GM19240 (cell line): ENCODE measurements around the gene CD59.
"Not testable (repeated sequence)": the region's sequence is repeated elsewhere in the genome, so short reads cannot be mapped to it uniquely, and the experiment has no call there.

Experiments
- DNase-seq: peaks from one replicate; pipeline ENCODE4 v3.0.0; 2011; ENCODE audit warnings: low spot score; ENCODE audit not compliant: insufficient read length

CD59 gene

GRCh38 chr11:33713856-33714398, 22.3 kb downstream of the CD59 start:
- DNase-seq: no peak

- DNase-seq: no peak
Measured at GRCh38 chr11:33713151-33713855, 22.9 kb downstream of the CD59 start.

DNA sequence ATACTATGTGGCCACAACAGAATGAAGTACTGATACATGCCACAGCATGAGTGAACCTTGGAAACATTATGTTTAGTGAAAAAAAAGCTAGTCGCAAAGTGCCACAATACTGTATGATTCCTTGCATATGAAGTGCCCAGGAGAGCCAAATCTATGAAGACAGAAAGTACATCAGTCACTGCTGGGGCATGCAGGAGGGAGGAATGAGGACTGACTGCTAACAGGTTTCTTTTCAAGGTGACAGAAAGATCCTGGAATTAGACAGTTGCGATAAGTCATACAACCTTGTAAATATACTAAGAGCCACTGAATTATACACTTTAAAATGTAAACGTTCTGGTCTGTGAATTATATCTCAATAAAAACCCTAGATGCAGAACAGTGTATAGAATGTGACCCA, 23.8 kb downstream of the CD59 start:
- no peak for DNase-seq

DNA sequence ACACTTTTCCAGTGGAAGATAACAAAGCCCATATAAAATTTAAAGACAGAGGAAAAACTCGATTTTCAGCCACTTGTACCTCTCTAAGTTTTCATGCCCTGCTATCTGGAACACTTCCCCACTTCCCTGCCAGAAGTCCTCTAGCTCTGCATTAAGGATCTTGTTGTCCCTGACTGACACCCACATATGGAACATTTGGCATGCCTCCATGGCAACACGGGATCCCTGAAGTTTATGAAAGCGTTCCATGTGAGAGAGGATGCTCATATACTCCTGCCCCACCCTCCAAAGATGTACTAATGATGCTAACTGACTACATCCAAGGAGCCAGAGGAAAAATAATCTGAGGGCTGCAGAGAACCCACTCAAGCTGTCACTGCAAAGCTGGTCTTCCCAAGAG, 26.8 kb downstream of the CD59 start:
- no peak for DNase-seq

DNA sequence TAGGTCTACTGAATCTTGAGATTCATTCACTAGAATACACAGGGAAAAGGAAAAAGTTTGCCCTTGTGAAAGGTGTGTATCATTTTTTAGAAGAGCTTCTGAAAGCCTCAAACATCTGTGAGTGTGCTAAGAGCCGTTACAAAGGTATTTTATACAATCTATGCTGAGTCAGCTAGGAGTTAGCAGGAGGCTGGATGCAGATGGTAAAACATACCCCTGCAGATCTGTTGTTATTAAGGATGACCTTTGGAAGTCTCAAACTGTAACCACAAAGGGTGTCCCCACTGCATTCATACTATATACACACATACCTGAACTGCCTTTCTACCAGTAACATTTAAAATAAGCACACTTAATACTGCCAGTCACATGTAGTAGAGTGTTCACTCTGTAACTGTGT, 27.2 kb downstream of the CD59 start:
- DNase-seq: no peak

DNA sequence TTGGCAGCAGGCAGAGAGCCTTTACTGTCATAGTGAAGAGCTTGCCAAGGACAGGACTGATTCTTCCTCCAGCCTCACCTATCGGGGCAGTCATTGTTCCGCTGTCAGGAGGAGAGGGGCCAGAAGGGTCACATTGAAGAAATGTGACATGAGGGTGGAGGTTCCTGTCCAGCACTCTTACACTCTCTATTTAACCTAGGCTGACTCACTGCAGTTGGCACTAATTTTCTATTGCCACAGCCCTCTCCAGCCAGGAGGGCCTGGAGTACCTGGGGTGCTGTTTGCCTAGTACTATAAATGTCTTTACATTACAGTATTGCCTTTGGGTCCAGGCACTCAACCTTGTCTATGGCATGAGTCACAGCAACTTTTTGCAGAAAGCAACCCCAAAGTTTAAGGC, 28.4 kb downstream of the CD59 start:
- not testable (repeated sequence) for DNase-seq

GRCh38 chr11:33706966-33707365, 29.3 kb downstream of the CD59 start:
- DNase-seq: no peak

DNA sequence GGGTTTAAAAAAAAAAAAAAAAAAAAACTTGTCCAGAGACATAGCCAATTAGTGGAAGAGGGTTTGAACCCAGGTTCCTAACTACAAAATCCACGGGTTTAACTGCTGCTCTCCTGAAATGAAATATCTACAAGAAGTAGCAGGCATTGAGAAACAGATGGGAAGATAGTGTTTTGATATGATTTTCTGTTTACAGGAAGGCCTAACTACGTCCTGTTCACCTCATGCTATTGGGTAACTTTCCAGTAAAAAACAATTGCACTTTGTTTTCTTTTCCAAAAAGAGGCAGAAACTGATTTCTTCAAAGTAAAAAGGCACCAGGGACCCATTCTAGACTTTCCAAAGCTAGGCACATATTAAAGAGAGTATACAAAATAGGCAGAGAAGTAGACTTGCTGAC, 29.7 kb downstream of the CD59 start:
- DNase-seq: no peak

GRCh38 chr11:33704240-33705002, 31.8 kb downstream of the CD59 start:
- no peak for DNase-seq

DNA sequence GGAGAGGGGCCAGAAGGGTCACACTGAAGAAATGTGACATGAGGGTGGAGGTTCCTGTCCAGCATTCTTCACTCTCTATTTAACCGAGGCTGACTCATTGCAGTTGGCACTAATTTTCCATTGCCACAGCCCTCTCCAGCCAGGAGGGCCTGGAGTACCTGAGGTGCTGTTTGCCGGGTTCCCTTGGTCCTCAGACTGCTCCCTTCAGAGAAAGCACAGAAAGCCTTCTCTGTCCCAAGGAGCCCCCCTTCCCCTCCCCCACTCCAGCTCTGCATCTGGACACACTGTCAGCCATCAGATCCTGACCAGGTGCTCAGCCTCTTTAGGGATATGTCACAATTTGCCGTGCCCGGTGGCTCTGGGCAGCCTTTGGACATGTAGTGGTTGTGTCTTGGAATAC, 32.4 kb downstream of the CD59 start:
- DNase-seq: no peak

DNA sequence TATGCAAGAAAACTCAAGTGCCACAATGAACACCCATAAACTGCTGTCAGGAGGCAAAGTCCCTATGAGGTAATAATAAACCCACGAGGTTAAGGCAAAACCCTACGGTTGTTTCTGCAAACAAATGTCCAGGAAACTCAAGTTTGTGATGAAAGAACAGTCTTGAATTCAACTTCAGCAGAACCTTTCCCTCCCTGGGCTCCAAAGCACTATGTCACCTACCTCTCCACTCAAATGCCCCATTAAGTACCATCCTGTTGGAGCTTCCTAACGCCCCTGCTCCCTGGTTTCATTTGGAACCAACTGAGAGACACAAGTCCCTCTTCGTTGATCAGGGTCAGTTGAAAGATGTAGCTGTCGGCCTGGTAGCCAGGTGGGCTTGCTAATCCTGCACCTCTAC, 33.0 kb downstream of the CD59 start:
- no peak for DNase-seq

- DNase-seq: no peak
Measured at GRCh38 chr11:33701302-33702230, 34.7 kb downstream of the CD59 start.

DNA sequence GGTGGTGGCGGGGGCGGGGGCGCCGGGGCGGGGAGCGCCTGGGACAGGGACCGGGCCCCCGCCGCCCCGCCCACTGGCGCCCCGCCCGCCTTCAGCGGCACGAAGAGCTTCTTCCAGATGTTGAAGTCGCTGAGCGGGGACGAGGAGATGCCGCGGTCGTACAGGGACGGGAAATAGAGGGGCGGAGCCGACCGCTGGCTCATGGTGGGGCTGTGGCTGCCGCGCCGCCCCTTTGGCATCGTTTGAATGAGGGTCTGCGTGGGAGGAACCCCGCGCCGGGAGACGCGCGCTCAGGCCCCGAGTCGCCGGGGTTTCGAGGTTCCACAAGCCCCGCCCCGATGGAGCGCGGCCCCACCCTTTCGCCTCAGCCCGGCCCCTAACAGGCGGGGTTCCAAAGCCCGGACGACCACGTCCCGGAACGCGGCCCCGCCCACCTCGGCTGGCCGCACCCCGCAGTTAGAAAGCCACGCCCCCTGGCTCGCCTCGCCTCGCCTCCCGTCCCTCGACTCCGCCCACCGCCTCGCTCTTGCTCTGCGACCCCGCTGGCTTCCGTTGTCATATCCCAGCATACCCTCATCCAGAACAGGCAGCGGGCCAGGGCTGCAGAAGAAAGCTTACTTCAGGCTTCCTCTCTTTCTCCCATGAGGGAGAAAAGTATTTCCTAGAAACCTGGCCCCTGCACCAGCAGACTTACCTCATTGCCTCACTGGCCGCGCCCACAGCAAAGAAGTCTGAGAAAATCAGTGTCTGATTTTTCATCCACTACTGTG, 35.5 kb downstream of the CD59 start, which contains the start of gene C11orf91:
C11orf91 (minus strand) TSS at position 325 of the 770 bp plus-strand sequence; CDS start at position 239, 86 bp downstream.
- peak; percentile 70 for DNase-seq

DNA sequence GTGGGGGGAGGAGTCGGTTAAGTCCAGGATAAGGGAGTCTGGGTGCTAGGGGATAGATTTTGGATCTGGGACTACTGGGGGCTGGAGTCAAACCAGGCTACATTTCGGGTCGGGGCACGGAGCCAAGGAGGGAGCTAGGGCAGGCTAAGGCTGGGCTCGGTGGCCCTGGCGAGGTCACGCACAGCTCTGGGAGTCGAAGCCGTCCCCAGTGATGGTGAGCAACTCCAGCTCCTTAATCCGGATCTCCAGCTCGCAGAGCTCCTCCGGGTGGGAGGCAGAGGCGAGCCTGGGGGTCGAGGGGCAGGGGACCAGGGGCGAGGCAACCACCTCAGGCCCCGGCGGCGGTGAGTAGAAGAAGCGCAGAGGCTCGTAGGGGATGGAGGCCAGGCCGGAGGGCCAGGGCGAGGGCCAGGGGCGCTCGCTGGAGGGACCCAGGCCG, 36.1 kb downstream of the CD59 start:
- DNase-seq: no peak

GRCh38 chr11:33699515-33700062, 36.6 kb downstream of the CD59 start:
- DNase-seq: no peak

GRCh38 chr11:33698921-33699320, 37.3 kb downstream of the CD59 start:
- DNase-seq: no peak

GRCh38 chr11:33697997-33698396, 38.2 kb downstream of the CD59 start:
- no peak for DNase-seq

- no peak for DNase-seq
Measured at GRCh38 chr11:33696931-33697638, 39.1 kb downstream of the CD59 start.

DNA sequence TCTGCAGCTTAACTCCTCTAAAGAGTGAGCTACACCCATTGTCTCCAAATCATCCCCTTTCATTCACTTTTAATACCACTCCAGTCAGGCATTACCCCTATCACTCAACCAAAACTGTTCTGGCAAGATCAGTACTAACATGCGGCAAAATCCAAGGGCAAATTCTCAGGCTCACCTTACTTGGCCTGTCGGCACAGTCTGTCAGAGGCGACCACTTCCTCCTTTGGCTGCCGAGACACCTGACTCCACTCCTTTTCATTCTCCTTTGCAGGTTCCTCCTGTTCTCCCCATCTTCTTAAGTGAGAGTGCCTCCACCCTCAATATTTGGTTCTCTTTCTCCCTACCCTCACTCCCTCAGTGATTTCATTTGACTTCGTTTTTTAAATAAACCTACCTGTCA, 39.8 kb downstream of the CD59 start:
- no peak for DNase-seq
